Parathyroid adenoma (tissue), 2 donors: Measurements from ENCODE around the gene FAM83B.

Experiments used
- H2AFZ ChIP-seq: fragments of 300-600 bp; sonication (generic); one replicate; pipeline ENCODE4 v1.7.0; 2017; ENCODE audit warnings: antibody characterized with exemption, mild to moderate bottlenecking
- H3K27ac ChIP-seq: fragments of 300-600 bp; sonication (generic); one replicate; pipeline ENCODE4 v1.7.0; 2017
- H3K27me3 ChIP-seq: fragments of 300-600 bp; sonication (generic); one replicate; pipeline ENCODE4 v1.7.0; 2017; ENCODE audit warnings: low read length; ENCODE audit not compliant: control insufficient read depth, insufficient read depth
- H3K36me3 ChIP-seq: fragments of 300-600 bp; sonication (generic); one replicate; pipeline ENCODE4 v1.7.0; 2017; ENCODE audit warnings: low read length; ENCODE audit not compliant: control insufficient read depth, insufficient read depth
- H3K4me1 ChIP-seq: fragments of 300-600 bp; sonication (generic); one replicate; pipeline ENCODE4 v1.7.0; 2017; ENCODE audit warnings: control low read depth
- H3K4me2 ChIP-seq: fragments of 300-600 bp; sonication (generic); one replicate; pipeline ENCODE4 v1.7.0; 2017; ENCODE audit warnings: low read length
- H3K4me3 ChIP-seq: fragments of 300-600 bp; sonication (generic); one replicate; pipeline ENCODE4 v1.7.0; 2017; ENCODE audit warnings: low read depth, low read length
- H3K79me2 ChIP-seq: fragments of 300-600 bp; sonication (generic); one replicate; pipeline ENCODE4 v1.7.0; 2017; ENCODE audit warnings: control low read depth
- H3K9ac ChIP-seq: fragments of 300-600 bp; sonication (generic); one replicate; pipeline ENCODE4 v1.7.0; 2017; ENCODE audit warnings: mild to moderate bottlenecking
- H3K9me3 ChIP-seq: fragments of 300-600 bp; sonication (generic); one replicate; pipeline ENCODE4 v1.7.0; 2017; ENCODE audit warnings: low read length; ENCODE audit not compliant: control insufficient read depth
- CTCF ChIP-seq: fragments of 300-600 bp; sonication (generic); IDR thresholded peaks from one replicate; pipeline ENCODE4 v1.7.0; 2017; ENCODE audit warnings: antibody characterized with exemption, mild to moderate bottlenecking
- donor health status: primary hyperparathyroidism.

Gene FAM83B

GRCh38 chr6:54899986-54900385 lies 53.4 kb downstream of the FAM83B start:
- H3K27ac ChIP-seq, result no peak overlapping the region
- no peaks in the 10 kb centered on the region for H3K27me3 ChIP-seq
- H2AFZ ChIP-seq, result no peak overlapping the region
- no peaks in the 10 kb centered on the region for H3K79me2 ChIP-seq
- H3K36me3 ChIP-seq, result no peaks in the 10 kb centered on the region
- no peak overlapping the region for H3K9ac ChIP-seq
- H3K4me3 ChIP-seq, result no peak overlapping the region
- H3K4me1 ChIP-seq, result no peaks in the 10 kb centered on the region
- no peaks in the 10 kb centered on the region for H3K9me3 ChIP-seq
- no peak overlapping the region for H3K4me2 ChIP-seq
- no peak for TF ChIP-seq CTCF

- H2AFZ ChIP-seq, result no peak overlapping the region
Measured at GRCh38 chr6:54900666-54901065, 54.1 kb downstream of the FAM83B start.

GRCh38 chr6:54903884-54904283 lies 57.3 kb downstream of the FAM83B start:
- H3K4me3 ChIP-seq, result no peak overlapping the region
- no peaks in the 10 kb centered on the region for H3K36me3 ChIP-seq
- no peak overlapping the region for H3K4me2 ChIP-seq
- no peak overlapping the region for H3K27ac ChIP-seq
- no peaks in the 10 kb centered on the region for H3K9me3 ChIP-seq
- TF ChIP-seq CTCF, result no peak
- no peaks in the 10 kb centered on the region for H3K79me2 ChIP-seq
- H2AFZ ChIP-seq, result no peak overlapping the region
- H3K9ac ChIP-seq, result no peak overlapping the region
- H3K27me3 ChIP-seq, result no peaks in the 10 kb centered on the region
- H3K4me1 ChIP-seq, result no peaks in the 10 kb centered on the region

More at GRCh38 chr6:54900666-54901065, 54.1 kb downstream of the FAM83B start:
- H3K27ac ChIP-seq, result no peak overlapping the region
- no peaks in the 10 kb centered on the region for H3K79me2 ChIP-seq
- H3K36me3 ChIP-seq, result no peaks in the 10 kb centered on the region
- H3K4me1 ChIP-seq, result no peaks in the 10 kb centered on the region
- H3K27me3 ChIP-seq, result no peaks in the 10 kb centered on the region
- H3K9me3 ChIP-seq, result no peaks in the 10 kb centered on the region
- no peak for TF ChIP-seq CTCF
- no peak overlapping the region for H3K4me2 ChIP-seq
- no peak overlapping the region for H3K9ac ChIP-seq
- no peak overlapping the region for H3K4me3 ChIP-seq

GRCh38 chr6:54907355-54907754 lies 60.8 kb downstream of the FAM83B start:
- TF ChIP-seq CTCF, result no peak
- Histone ChIP-seq H3K27ac (no peak overlapping the region), H3K27me3 (no peaks in the 10 kb centered on the region), H3K4me1 (no peaks in the 10 kb centered on the region), H3K36me3 (no peaks in the 10 kb centered on the region), H2AFZ (no peak overlapping the region), H3K9ac (no peak overlapping the region), H3K4me3 (no peak overlapping the region), H3K79me2 (no peaks in the 10 kb centered on the region), H3K4me2 (no peak overlapping the region), H3K9me3 (no peaks in the 10 kb centered on the region)

GRCh38 chr6:54909184-54909583 lies 62.6 kb downstream of the FAM83B start:
- no peak for TF ChIP-seq CTCF
- no peak overlapping the region for H3K4me2 ChIP-seq
- H3K27ac ChIP-seq, result no peak overlapping the region
- no peaks in the 10 kb centered on the region for H3K4me1 ChIP-seq
- no peaks in the 10 kb centered on the region for H3K27me3 ChIP-seq
- H3K79me2 ChIP-seq, result no peaks in the 10 kb centered on the region
- H3K4me3 ChIP-seq, result no peak overlapping the region
- H3K36me3 ChIP-seq, result no peaks in the 10 kb centered on the region
- H2AFZ ChIP-seq, result no peak overlapping the region
- no peak overlapping the region for H3K9ac ChIP-seq
- no peaks in the 10 kb centered on the region for H3K9me3 ChIP-seq
